Adrenal gland (tissue), 12 donors: ENCODE results near the gene PKNOX2. TPM values are rescaled to one million over a fixed set of nuclear protein-coding genes. Genes with fewer than 3 reads are reported as not detected.

Experiments
- DNase-seq, 7 donors: peaks; one replicate each; pipeline ENCODE4 v3.0.0-alpha.2; 2019 to 2020
- H3K27ac ChIP-seq, 5 donors: fragments of 200-600 bp; sonication (generic) in 4 of 5; 1 replicate in 3 of 5; 2 replicates in 2 of 5; pipeline versions ENCODE4 v1.5.1 to v1.8.0; 2016 to 2020; ENCODE audit warnings: mild to moderate bottlenecking in 1 of 5
- H3K27me3 ChIP-seq: fragments of 200-600 bp; 2 replicates; pipeline ENCODE4 v1.8.0; 2021
- H3K36me3 ChIP-seq, 2 donors: fragments of 200-600 bp; replicated peaks in 1 of 2; 1 replicate in 1 of 2; 2 replicates in 1 of 2; pipeline versions ENCODE4 v1.5.1 to v1.8.0; 2018 to 2022
- H3K4me1 ChIP-seq, 2 donors: fragments of 200-600 bp; replicated peaks in 1 of 2; 1 replicate in 1 of 2; 2 replicates in 1 of 2; pipeline versions ENCODE4 v1.5.1 to v1.8.0; 2018 to 2021
- H3K4me3 ChIP-seq, 4 donors: fragments of 200-600 bp; sonication (generic) in 3 of 4; one replicate each; pipeline ENCODE4 v1.5.1; 2016 to 2018
- H3K9me3 ChIP-seq, 3 donors: fragments of 200-600 bp; sonication (generic) in 1 of 3; replicated peaks in 1 of 3; 1 replicate in 2 of 3; 2 replicates in 1 of 3; pipeline versions ENCODE4 v1.5.1 to v1.8.0; 2016 to 2021
- CTCF ChIP-seq, 6 experiments: fragments of 450-650 bp in 4 of 6; fragments of 200-600 bp in 2 of 6; sonication (generic) in 1 of 6; IDR thresholded peaks; 1 replicate in 5 of 6; 2 replicates in 1 of 6; pipeline versions ENCODE4 v1.5.1 to v1.8.0; 2016 to 2021; ENCODE audit warnings: antibody characterized with exemption in 6 of 6, mild to moderate bottlenecking in 2 of 6, moderate library complexity in 1 of 6
- POLR2A ChIP-seq, 2 donors: fragments of 450-650 bp; IDR thresholded peaks; one replicate each; pipeline ENCODE4 v1.6.1; 2017; ENCODE audit warnings: antibody characterized with exemption in 2 of 2, mild to moderate bottlenecking in 2 of 2, moderate library complexity in 1 of 2
- WGBS, 4 donors: extraction: QIAGEN DNeasy Blood & Tissue Kit in 2 of 4; methylation state at CpG; one replicate each; pipeline versions ENCODE4 v1.1.5 to v1.1.7; 2013 to 2017; 5-methylcytosine and 5-hydroxymethylcytosine counted together
- intact Hi-C, 2 donors: fragments of 100-400 bp; cut with DNase I; formaldehyde crosslinking; loops; one replicate each; pipeline versions ENCODE4 v1.14.1 to v1.15.0; 2022 to 2023
- polyA plus RNA-seq, 3 donors: library from polyadenylated mRNA; stranded (reverse); fragments of 200-250 nt in 2 of 3; fragments of 350-450 nt in 1 of 3; fragmentation: Illumina TruSeq in 1 of 3; extraction: RNeasy Lipid Tissue Mini Kit (QIAGEN cat#74804) in 1 of 3; gene quantifications; one replicate each; pipeline ENCODE4 v1.2.3, GENCODE V29; 2013 to 2014
- small RNA-seq, 2 donors: library from RNA; depleted of rRNA; stranded (forward); fragments of <200 nt; gene quantifications; one replicate each; pipeline ENCODE3, GENCODE V24; 2016
- total RNA-seq, 9 donors: library from RNA; depleted of rRNA in 4 of 9; stranded (reverse); fragments of >200 nt in 4 of 9; fragments of 120-200 nt in 1 of 9; fragmentation: NEBNext Ultra II Directional in 1 of 9; extraction: Animal tissue kit (Norgen Biotek cat#: 25700) in 1 of 9; gene quantifications; one replicate each; pipeline versions ENCODE4 v1.1.0 to v1.2.4, GENCODE V29; 2013 to 2023
- donor health status: healthy with polysubstance abuse.
- donor health status: Bipolar disorder and iron deficiency.
- donor health status: DM: yes; HTN: yes; CAD: no.
- donor health status: DM: no; HTN: no; CAD: no.
- donor health status: DM: no; HTN: no; CAD: no.
- donor health status: DM: yes; HTN: yes; CAD: no.

The PKNOX2 gene
- total and polyA plus RNA-seq, 12 donors = 1.2 to 34.7 (median 3.1) TPM

- no peaks in the 10 kb centered on the region for H3K4me1 ChIP-seq
- no peak overlapping the region for H3K4me3 ChIP-seq
- intact Hi-C loops = no loop called here
- DNase-seq = no peak
- no peaks in the 10 kb centered on the region for H3K27me3 ChIP-seq
- 76 to 91% (median 86%) methylated on average over 3 of the region's 3 CpGs for WGBS, 4 donors
- no peak for TF ChIP-seq CTCF (IDR thresholded peaks at IDR 0.05)
- TF ChIP-seq POLR2A (IDR thresholded peaks at IDR 0.05) = no peak
- no peaks in the 10 kb centered on the region for H3K9me3 ChIP-seq
- no peaks in the 10 kb centered on the region for H3K36me3 ChIP-seq
- H3K27ac ChIP-seq = no peak overlapping the region
These were observed 314.6 kb downstream of the PKNOX2 start for GRCh38 chr11:125479137-125479536.

- Histone ChIP-seq H3K36me3 (no peaks in the 10 kb centered on the region), H3K27me3 (no peaks in the 10 kb centered on the region), H3K27ac (no peak overlapping the region), H3K4me3 (no peak overlapping the region), H3K9me3 (no peaks in the 10 kb centered on the region), H3K4me1 (no peaks in the 10 kb centered on the region)
- intact Hi-C loops = no loop called here
- no peak for DNase-seq
- 58 to 72% (median 70%) methylated on average over 3 of the region's 3 CpGs for WGBS, 4 donors
- no peak for TF ChIP-seq CTCF (IDR thresholded peaks at IDR 0.05)
- no peak for TF ChIP-seq POLR2A (IDR thresholded peaks at IDR 0.05)
These were observed 317.0 kb downstream of the PKNOX2 start for GRCh38 chr11:125481531-125481930.

Small RNAs within 50 kb of the gene (small RNA-seq; reads per million reads assigned to genes)
- 0 reads per million in 2 donors for gene RNU6-321P

Other genes starting within 250 kb of the PKNOX2 start
- under 1 TPM in 1 of 9 donors, not detected in 8; 0.28 TPM for gene HEPN1, start 245.5 kb upstream of the PKNOX2 start, total RNA-seq
- under 1 TPM in 1 of 3 donors, not detected in 2; 0.07 TPM for gene HEPN1, start 245.5 kb upstream of the PKNOX2 start, polyA plus RNA-seq
- gene HEPACAM, start 228.7 kb upstream of the PKNOX2 start, total RNA-seq = 1 to 10 TPM in 1 of 9 donors, under 1 TPM in 5, not detected in 3; 0.06 to 2.3 (median 0.23) TPM
- gene HEPACAM, start 228.7 kb upstream of the PKNOX2 start, polyA plus RNA-seq = 1 to 10 TPM in 1 of 3 donors, under 1 TPM in 2; 0.16 to 1.6 (median 0.24) TPM
- gene CCDC15, start 210.5 kb upstream of the PKNOX2 start, total RNA-seq = 1 to 10 TPM in 7 of 9 donors, under 1 TPM in 2; 0.78 to 4.9 (median 2.0) TPM
- gene CCDC15, start 210.5 kb upstream of the PKNOX2 start, polyA plus RNA-seq = 1 to 10 TPM in 1 of 3 donors, under 1 TPM in 2; 0.47 to 3.7 (median 0.72) TPM
- gene SLC37A2, start 101.4 kb upstream of the PKNOX2 start, total RNA-seq = 100 to 1,000 TPM in 7 of 9 donors, 10 to 100 TPM in 2; 15.3 to 389 (median 174) TPM
- 100 to 1,000 TPM in 1 of 3 donors, 10 to 100 TPM in 2; 73.4 to 274 (median 75.9) TPM for gene SLC37A2, start 101.4 kb upstream of the PKNOX2 start, polyA plus RNA-seq
- gene TMEM218, start 53.1 kb upstream of the PKNOX2 start, total RNA-seq = 10 to 100 TPM; 19.7 to 42.3 (median 26.9) TPM
- gene TMEM218, start 53.1 kb upstream of the PKNOX2 start, polyA plus RNA-seq = 10 to 100 TPM; 19.3 to 38.7 (median 20.4) TPM